Measurements from ENCODE around the gene OR10A3. TPM values are rescaled to one million over a fixed set of nuclear protein-coding genes. Genes with fewer than 3 reads are reported as not detected.
"Not testable (repeated sequence)": the region's sequence is repeated elsewhere in the genome, so short reads cannot be mapped to it uniquely, and the experiment has no call there.

Gene OR10A3
- not detected for polyA plus RNA-seq (ENCODE audit: low read depth in 6 of 6)

DNA sequence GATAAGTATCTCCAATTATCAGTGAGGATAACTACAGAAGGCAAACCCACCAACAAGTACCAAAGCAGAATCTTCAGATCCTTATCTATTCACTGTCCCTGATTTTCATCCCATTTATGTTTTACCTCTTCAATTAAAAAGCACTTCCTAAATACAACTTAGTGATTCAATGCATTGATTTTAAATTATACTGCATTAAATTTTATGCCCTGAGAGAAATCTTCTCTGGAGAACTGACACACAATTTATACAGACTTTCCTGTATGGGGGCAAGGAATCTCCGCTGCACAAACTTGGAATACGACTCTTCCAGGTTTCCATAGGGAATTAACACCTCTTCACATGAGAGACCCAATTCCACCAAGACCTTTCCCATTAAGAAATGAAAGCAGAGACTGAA lies at the start of gene OR10A3:
Gene OR10A3 (minus strand): TSS at position 101 of the 400 bp plus-strand sequence. CDS start 2,188 bp downstream, outside the sequence.
- Mint-ChIP-seq H3K9me3 (peaks cover 4 to 39% (median 27%) of the 10 kb centered on the region in 7 donors), H3K27me3 (peaks cover 9 to 36% (median 30%) of the 10 kb centered on the region in 3 donors), H3K36me3 (peaks cover 0 to 7% of the 10 kb centered on the region in 2 donors), H3K27ac (no peak within 1 kb of the TSS), H3K4me3 (no peak within 1 kb of the TSS), H3K4me1 (no peaks in the 10 kb centered on the region)
- no peak for ATAC-seq (ENCODE audit: low read depth in 2 of 2)
- DNase-seq = no peak

DNA sequence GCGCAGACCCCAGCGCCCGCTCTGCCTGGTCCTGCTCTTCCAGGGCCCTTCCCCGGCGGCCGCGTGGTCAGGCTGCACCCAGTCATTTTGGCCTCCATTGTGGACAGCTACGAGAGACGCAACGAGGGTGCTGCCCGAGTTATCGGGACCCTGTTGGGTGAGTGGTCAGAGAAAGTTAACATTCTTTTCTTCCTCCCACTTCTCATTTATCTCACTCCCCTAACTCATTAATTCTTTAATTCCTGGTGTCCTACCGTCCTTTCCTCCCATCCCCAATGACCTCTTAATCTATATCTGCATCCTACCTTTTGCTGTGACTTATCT lies 46.0 kb upstream of the OR10A3 start:
- Mint-ChIP-seq H3K27ac (peak overlapping the region in 5 of 6 donors; percentile 87 to 99 (median 96)), H3K4me3 (peak overlapping the region; percentile 82 to 95 (median 92)), H3K4me1 (peaks cover 37 to 41% (median 38%) of the 10 kb centered on the region in 3 donors)
- H3K9me3 Mint-ChIP-seq, DNase-seq, H3K27me3 Mint-ChIP-seq, H3K36me3 Mint-ChIP-seq: not testable (repeated sequence)
- ATAC-seq (ENCODE audit: low read depth in 2 of 2) = peak; percentile 7 to 14

DNA sequence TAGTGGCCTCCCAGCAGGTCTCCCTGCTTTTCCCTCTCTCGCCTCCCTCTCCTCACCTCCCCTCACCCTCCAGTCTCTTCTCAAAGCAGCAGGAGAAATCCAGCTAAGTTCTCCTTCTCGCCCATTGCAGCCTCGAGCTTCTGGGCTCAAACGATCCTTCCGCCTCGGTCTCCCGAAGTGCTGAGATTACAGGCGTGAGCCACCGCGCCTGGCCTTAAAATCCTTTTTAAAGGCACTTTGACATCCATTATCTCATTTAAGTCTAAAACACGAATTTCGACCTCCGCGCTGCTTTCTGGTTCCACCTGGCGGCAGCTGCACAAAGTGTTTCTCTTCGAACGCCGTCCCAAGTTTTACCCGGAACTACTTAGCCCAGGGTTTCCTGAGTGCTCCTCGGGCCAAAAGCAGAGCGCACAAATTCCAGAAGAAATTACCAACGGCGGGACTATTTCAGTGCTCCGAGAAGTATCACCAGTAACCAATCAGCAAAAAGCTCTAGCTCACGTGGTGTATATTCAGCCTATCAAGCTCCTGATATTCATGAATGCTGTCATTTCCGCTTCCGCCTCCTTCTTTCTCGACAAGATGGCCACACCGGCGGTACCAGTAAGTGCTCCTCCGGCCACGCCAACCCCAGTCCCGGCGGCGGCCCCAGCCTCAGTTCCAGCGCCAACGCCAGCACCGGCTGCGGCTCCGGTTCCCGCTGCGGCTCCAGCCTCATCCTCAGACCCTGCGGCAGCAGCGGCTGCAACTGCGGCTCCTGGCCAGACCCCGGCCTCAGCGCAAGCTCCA lies 45.5 kb upstream of the OR10A3 start, which contains the start of gene EIF3F:
Gene EIF3F (plus strand): TSS at position 570 of the 792 bp plus-strand sequence. CDS start 16 bp downstream, at position 586.
- Mint-ChIP-seq H3K36me3 (peaks cover 0 to 6% of the 10 kb centered on the region in 2 donors), H3K27ac (peak within 1 kb of the TSS; percentile 87 to 99 (median 95)), H3K9me3 (no peaks in the 10 kb centered on the region), H3K27me3 (no peaks in the 10 kb centered on the region), H3K4me3 (peak within 1 kb of the TSS; percentile 82 to 95 (median 92)), H3K4me1 (peaks cover 37 to 41% (median 38%) of the 10 kb centered on the region in 3 donors)
- peak; percentile 96 to 97 for ATAC-seq (ENCODE audit: low read depth in 2 of 2)
- peak; percentile 93 for DNase-seq

GRCh38 chr11:7983832-7984590 lies 42.5 kb upstream of the OR10A3 start:
- Mint-ChIP-seq H3K36me3 (peaks cover 0 to 3% of the 10 kb centered on the region in 2 donors), H3K4me3 (peak overlapping the region in 1 of 8 donors; percentile 39), H3K4me1 (peaks cover 19 to 28% (median 20%) of the 10 kb centered on the region in 3 donors), H3K9me3 (no peaks in the 10 kb centered on the region), H3K27me3 (no peaks in the 10 kb centered on the region), H3K27ac (no peak overlapping the region)
- ATAC-seq (ENCODE audit: low read depth in 2 of 2) = no peak
- no peak for DNase-seq

DNA sequence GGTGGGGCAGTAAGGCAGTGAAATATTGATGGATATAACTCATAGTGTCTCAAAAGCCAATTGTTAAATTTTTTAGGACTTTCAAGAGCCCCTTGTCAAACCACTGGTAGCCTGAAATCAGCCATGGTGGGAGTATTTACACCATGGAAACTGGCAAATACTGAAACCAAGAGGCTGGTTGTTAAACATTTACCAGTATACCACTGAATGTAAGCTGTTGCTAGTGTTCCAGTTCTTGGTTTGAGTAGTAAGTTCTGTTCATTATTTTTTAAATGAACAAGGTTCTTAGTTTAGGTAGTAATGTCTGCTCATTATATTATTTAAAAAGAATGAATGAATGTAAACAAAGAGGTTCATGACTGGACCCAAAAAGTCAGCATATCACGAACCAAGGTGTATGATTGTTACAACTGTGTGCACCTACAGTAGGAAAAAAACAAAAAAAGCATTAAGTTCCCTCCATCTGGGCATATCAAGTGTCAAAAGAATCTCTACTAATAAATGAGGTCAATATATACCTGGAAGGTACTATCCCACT lies 41.1 kb upstream of the OR10A3 start:
- peaks cover 12 to 15% (median 13%) of the 10 kb centered on the region in 3 donors for H3K4me1 Mint-ChIP-seq
- no peaks in the 10 kb centered on the region for H3K9me3 Mint-ChIP-seq
- H3K27me3 Mint-ChIP-seq = no peaks in the 10 kb centered on the region
- H3K27ac Mint-ChIP-seq = no peak overlapping the region
- no peaks in the 10 kb centered on the region for H3K36me3 Mint-ChIP-seq
- H3K4me3 Mint-ChIP-seq = no peak overlapping the region
- DNase-seq (no peak), ATAC-seq (ENCODE audit: low read depth in 2 of 2) (no peak)

GRCh38 chr11:7981619-7982157 lies 40.2 kb upstream of the OR10A3 start:
- Mint-ChIP-seq H3K9me3 (no peaks in the 10 kb centered on the region), H3K27me3 (no peaks in the 10 kb centered on the region), H3K4me3 (no peak overlapping the region), H3K4me1 (peaks cover 6 to 9% (median 7%) of the 10 kb centered on the region in 3 donors), H3K36me3 (no peaks in the 10 kb centered on the region), H3K27ac (peak overlapping the region in 1 of 6 donors; percentile 28)
- DNase-seq (no peak), ATAC-seq (ENCODE audit: low read depth in 2 of 2) (no peak)

DNA sequence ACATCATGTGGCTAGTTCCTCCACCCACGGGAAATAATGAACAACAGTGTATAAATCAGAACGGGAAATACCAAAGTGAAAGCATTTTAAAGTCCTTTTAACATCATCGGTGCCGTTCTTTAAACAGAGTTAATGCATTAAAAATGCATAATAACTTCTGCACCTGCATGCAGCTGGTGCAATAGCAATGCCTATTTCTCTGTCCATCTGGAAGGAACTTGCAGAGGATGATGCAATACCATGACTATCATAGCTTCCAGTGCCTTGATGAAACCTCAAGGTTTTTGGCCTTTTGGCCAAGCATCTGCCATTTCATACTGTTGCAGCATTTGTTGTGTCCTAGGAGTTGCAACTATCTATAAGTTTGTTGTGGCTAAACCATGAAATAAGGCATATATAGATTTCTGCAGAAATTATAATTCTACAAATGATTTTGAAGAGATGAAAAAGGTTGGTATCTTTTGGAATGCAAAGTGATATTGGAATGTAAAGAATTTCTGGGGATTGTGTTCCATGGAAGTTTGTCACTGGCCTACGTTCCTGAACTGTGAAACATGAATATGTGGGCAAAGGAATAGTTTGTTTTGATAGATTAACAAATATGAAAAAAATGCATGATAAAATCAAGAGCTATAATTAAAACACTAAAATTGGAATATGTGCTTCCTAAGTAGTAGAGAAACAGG lies 35.9 kb upstream of the OR10A3 start:
- no peaks in the 10 kb centered on the region for H3K4me1 Mint-ChIP-seq
- H3K4me3 Mint-ChIP-seq = no peak overlapping the region
- no peak for ATAC-seq (ENCODE audit: low read depth in 2 of 2)

GRCh38 chr11:7974668-7975067 lies 33.2 kb upstream of the OR10A3 start:
- peaks cover 0 to 5% (median 0%) of the 10 kb centered on the region in 7 donors for H3K9me3 Mint-ChIP-seq
- ATAC-seq (ENCODE audit: low read depth in 2 of 2) = no peak
- H3K27ac Mint-ChIP-seq = no peak overlapping the region
- H3K4me1 Mint-ChIP-seq = no peaks in the 10 kb centered on the region
- H3K27me3 Mint-ChIP-seq = peaks cover 18 to 35% (median 30%) of the 10 kb centered on the region in 3 donors
- H3K4me3 Mint-ChIP-seq = no peak overlapping the region
- no peaks in the 10 kb centered on the region for H3K36me3 Mint-ChIP-seq
- no peak for DNase-seq

More for the DNA sequence above, 35.9 kb upstream of the OR10A3 start:
- Mint-ChIP-seq H3K9me3 (peaks cover 0 to 5% (median 0%) of the 10 kb centered on the region in 7 donors), H3K36me3 (no peaks in the 10 kb centered on the region), H3K27me3 (peaks cover 7 to 25% (median 22%) of the 10 kb centered on the region in 3 donors), H3K27ac (peak overlapping the region in 1 of 6 donors; percentile 31)
- DNase-seq = no peak

DNA sequence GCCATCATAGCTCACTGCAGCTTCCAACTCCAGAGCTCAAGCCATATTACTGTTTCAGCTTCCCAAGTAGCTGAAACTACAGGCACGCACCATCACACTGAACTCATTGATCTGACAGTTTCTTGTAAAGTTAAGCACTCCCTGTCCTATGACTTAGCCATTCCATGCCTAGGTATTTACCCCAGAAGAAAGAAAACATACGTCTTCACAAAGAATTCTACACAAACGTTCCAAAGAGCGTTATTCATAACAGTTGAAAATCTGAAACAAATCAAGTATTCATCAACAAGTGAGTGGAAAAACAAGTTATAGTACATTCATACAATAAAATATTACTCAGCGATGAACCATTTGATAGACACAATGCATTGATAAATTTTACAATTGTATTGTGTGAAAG lies 31.5 kb upstream of the OR10A3 start:
- no peaks in the 10 kb centered on the region for H3K4me1 Mint-ChIP-seq
- no peaks in the 10 kb centered on the region for H3K36me3 Mint-ChIP-seq
- H3K4me3 Mint-ChIP-seq = no peak overlapping the region

GRCh38 chr11:7971846-7972245 lies 30.3 kb upstream of the OR10A3 start:
- H3K27ac Mint-ChIP-seq = no peak overlapping the region
- peaks cover 0 to 5% (median 0%) of the 10 kb centered on the region in 7 donors for H3K9me3 Mint-ChIP-seq
- H3K36me3 Mint-ChIP-seq = no peaks in the 10 kb centered on the region
- ATAC-seq (ENCODE audit: low read depth in 2 of 2) (no peak), DNase-seq (no peak)
- no peaks in the 10 kb centered on the region for H3K4me1 Mint-ChIP-seq
- no peak overlapping the region for H3K4me3 Mint-ChIP-seq
- peaks cover 32 to 57% (median 52%) of the 10 kb centered on the region in 3 donors for H3K27me3 Mint-ChIP-seq

More for the DNA sequence above, 31.5 kb upstream of the OR10A3 start:
- H3K9me3 Mint-ChIP-seq = peaks cover 0 to 5% (median 0%) of the 10 kb centered on the region in 7 donors
- ATAC-seq (ENCODE audit: low read depth in 2 of 2) (no peak), DNase-seq (no peak)
- peaks cover 21 to 46% (median 41%) of the 10 kb centered on the region in 3 donors for H3K27me3 Mint-ChIP-seq
- no peak overlapping the region for H3K27ac Mint-ChIP-seq

DNA sequence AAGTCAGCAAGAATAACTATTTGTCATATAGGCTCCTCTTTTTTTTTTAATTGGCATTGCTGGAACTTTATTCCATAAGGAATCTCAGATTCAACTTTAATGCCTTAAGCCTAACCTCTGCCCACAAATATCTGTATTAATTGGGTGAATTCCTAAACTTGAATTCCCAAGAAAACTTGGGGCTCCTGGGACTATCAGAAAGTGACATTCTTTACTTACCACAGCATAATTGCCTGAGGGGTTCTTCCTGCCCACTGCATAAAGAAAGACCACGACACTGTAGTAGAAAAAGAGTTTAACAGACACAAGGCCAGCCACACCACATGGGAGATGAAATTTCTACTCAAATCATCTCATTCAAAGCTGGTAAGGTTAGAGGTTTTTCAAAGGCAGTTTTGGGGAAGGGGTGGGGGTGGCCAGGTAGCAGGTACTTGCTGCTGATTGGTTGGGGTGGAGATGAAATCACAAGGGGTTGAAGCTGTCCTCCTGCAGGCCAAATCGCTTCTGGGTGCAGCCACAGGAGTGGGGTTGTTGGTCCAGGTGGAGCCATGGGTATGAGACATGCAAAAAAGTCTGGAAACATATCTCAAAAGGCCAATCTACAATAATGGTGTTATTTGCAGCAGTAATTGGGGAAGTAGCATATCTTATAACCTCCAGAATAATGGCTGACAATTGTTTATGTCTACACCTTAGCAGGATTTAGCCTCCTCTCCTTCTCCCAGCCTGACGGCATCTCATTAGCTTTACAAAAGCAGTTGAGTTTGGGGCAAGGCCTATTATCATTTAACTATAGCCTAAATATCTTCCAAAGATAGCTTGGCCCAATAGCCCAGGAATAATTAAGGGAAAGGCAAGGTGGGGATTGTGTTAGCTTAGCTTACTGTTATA lies 28.5 kb upstream of the OR10A3 start:
- no peaks in the 10 kb centered on the region for H3K4me1 Mint-ChIP-seq
- no peaks in the 10 kb centered on the region for H3K36me3 Mint-ChIP-seq
- ATAC-seq (ENCODE audit: low read depth in 2 of 2) = no peak
- no peak for DNase-seq
- H3K27ac Mint-ChIP-seq = no peak overlapping the region
- no peak overlapping the region for H3K4me3 Mint-ChIP-seq
- H3K27me3 Mint-ChIP-seq = peaks cover 32 to 56% (median 48%) of the 10 kb centered on the region in 3 donors
- H3K9me3 Mint-ChIP-seq = peaks cover 0 to 5% (median 0%) of the 10 kb centered on the region in 7 donors

GRCh38 chr11:7968686-7969085 lies 27.2 kb upstream of the OR10A3 start:
- no peak overlapping the region for H3K4me3 Mint-ChIP-seq
- H3K36me3 Mint-ChIP-seq = no peaks in the 10 kb centered on the region
- no peak overlapping the region for H3K27ac Mint-ChIP-seq
- H3K9me3 Mint-ChIP-seq = peaks cover 0 to 5% (median 0%) of the 10 kb centered on the region in 7 donors
- no peaks in the 10 kb centered on the region for H3K4me1 Mint-ChIP-seq
- H3K27me3 Mint-ChIP-seq = peaks cover 32 to 57% (median 44%) of the 10 kb centered on the region in 3 donors
- ATAC-seq (ENCODE audit: low read depth in 2 of 2) (no peak), DNase-seq (no peak)

All from naive B cell (primary cell).